ENCODE measurements around the gene GPRC5C. TPM values are rescaled to one million over a fixed set of nuclear protein-coding genes. Genes with fewer than 3 reads are reported as not detected.

GPRC5C gene
- total RNA-seq, 1 donor from 2014 or later, result 80.3 TPM

- TF ChIP-seq, protein P1, sequence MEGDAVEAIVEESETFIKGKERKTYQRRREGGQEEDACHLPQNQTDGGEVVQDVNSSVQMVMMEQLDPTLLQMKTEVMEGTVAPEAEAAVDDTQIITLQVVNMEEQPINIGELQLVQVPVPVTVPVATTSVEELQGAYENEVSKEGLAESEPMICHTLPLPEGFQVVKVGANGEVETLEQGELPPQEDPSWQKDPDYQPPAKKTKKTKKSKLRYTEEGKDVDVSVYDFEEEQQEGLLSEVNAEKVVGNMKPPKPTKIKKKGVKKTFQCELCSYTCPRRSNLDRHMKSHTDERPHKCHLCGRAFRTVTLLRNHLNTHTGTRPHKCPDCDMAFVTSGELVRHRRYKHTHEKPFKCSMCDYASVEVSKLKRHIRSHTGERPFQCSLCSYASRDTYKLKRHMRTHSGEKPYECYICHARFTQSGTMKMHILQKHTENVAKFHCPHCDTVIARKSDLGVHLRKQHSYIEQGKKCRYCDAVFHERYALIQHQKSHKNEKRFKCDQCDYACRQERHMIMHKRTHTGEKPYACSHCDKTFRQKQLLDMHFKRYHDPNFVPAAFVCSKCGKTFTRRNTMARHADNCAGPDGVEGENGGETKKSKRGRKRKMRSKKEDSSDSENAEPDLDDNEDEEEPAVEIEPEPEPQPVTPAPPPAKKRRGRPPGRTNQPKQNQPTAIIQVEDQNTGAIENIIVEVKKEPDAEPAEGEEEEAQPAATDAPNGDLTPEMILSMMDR (IDR thresholded peaks at IDR 0.05; ENCODE audit: insufficient read depth, low read length, poor library complexity, severe bottlenecking), result no peak
- Histone ChIP-seq H3K27me3 (ENCODE audit: control insufficient read depth, insufficient read depth, low read length) (peaks cover 20% of the 10 kb centered on the region), H3K4me3 (ENCODE audit: low read depth, low read length) (no peak overlapping the region), H3K36me3 (ENCODE audit: control insufficient read depth, insufficient read depth, low read length) (no peaks in the 10 kb centered on the region)
- DNase-seq (ENCODE audit: low read depth), result no peak
Measured at GRCh38 chr17:74460996-74461395, 29.1 kb downstream of the GPRC5C start.

GRCh38 chr17:74461611-74462010 lies 29.7 kb downstream of the GPRC5C start:
- no peak for DNase-seq (ENCODE audit: low read depth)
- peaks cover 26% of the 10 kb centered on the region for H3K27me3 ChIP-seq (ENCODE audit: control insufficient read depth, insufficient read depth, low read length)
- H3K4me3 ChIP-seq (ENCODE audit: low read depth, low read length), result no peak overlapping the region
- TF ChIP-seq, protein P1 (IDR thresholded peaks at IDR 0.05; ENCODE audit: insufficient read depth, low read length, poor library complexity, severe bottlenecking), result no peak
- no peaks in the 10 kb centered on the region for H3K36me3 ChIP-seq (ENCODE audit: control insufficient read depth, insufficient read depth, low read length)

- no peak overlapping the region for H3K4me3 ChIP-seq (ENCODE audit: low read depth, low read length)
- peaks cover 20% of the 10 kb centered on the region for H3K27me3 ChIP-seq (ENCODE audit: control insufficient read depth, insufficient read depth, low read length)
- H3K36me3 ChIP-seq (ENCODE audit: control insufficient read depth, insufficient read depth, low read length), result no peaks in the 10 kb centered on the region
- TF ChIP-seq, protein P1 (IDR thresholded peaks at IDR 0.05; ENCODE audit: insufficient read depth, low read length, poor library complexity, severe bottlenecking), result no peak
- DNase-seq (ENCODE audit: low read depth), result no peak
Measured at GRCh38 chr17:74464730-74465377, 33.0 kb downstream of the GPRC5C start.

GRCh38 chr17:74465378-74466110 lies 33.7 kb downstream of the GPRC5C start:
- no peak overlapping the region for H3K4me3 ChIP-seq (ENCODE audit: low read depth, low read length)
- H3K36me3 ChIP-seq (ENCODE audit: control insufficient read depth, insufficient read depth, low read length), result no peaks in the 10 kb centered on the region
- DNase-seq (ENCODE audit: low read depth), result no peak
- peaks cover 17% of the 10 kb centered on the region for H3K27me3 ChIP-seq (ENCODE audit: control insufficient read depth, insufficient read depth, low read length)
- TF ChIP-seq, protein P1 (IDR thresholded peaks at IDR 0.05; ENCODE audit: insufficient read depth, low read length, poor library complexity, severe bottlenecking), result no peak

DNA sequence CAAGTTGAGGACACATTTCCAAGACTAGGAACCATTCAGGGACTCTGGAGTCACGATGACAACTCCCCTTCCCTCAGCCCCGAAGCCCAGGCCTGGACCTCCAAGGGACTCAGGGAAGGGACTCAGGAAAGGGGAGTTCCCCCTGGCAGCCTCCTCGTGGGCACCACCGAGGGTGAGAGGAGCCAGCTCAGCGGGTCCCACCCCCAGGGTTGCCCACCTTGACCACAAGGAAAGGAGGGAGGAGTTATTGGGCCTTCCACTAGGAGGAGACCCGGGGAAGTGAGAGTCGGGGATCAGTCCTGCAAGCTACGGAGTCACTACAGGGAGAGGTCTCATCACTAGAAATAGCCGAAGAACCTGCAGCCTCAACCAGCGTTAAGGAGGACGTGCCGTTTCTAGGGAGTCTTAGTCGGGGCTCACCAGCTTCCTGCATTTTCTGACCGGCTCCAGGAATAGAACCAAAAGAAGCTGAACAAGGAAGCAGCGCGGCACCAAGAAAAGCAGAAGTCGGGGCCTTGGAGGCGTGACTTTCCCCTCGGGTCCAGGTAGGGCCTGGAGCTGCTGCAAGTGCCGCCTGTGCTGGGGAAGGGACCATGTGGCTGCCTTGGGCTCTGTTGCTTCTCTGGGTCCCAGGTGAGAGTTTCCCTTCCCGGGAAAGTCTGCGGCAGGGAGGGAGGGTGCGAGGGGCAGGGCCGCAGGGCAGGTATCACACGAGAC lies 34.4 kb downstream of the GPRC5C start, which contains the start of gene CD300A:
Gene CD300A, plus strand, starts transcription at position 524 of the 717 bp plus-strand sequence. Its CDS starts 70 bp downstream, at position 594.
- H3K27me3 ChIP-seq (ENCODE audit: control insufficient read depth, insufficient read depth, low read length), result peaks cover 17% of the 10 kb centered on the region
- DNase-seq (ENCODE audit: low read depth), result no peak
- no peaks in the 10 kb centered on the region for H3K36me3 ChIP-seq (ENCODE audit: control insufficient read depth, insufficient read depth, low read length)
- TF ChIP-seq, protein P1 (IDR thresholded peaks at IDR 0.05; ENCODE audit: insufficient read depth, low read length, poor library complexity, severe bottlenecking), result no peak
- no peak within 1 kb of the TSS for H3K4me3 ChIP-seq (ENCODE audit: low read depth, low read length)
